Endometrium (tissue), 2 donors: ENCODE measurements around the gene ARGLU1.

ENCODE experiments used
- FAIRE-seq: peaks from 2 replicates; lab custom pipeline; 2012; peaks lifted over from hg19 to GRCh38; lab: Jason Lieb, UNC
- donor health status: control.
- donor health status: control.

ARGLU1 gene

DNA sequence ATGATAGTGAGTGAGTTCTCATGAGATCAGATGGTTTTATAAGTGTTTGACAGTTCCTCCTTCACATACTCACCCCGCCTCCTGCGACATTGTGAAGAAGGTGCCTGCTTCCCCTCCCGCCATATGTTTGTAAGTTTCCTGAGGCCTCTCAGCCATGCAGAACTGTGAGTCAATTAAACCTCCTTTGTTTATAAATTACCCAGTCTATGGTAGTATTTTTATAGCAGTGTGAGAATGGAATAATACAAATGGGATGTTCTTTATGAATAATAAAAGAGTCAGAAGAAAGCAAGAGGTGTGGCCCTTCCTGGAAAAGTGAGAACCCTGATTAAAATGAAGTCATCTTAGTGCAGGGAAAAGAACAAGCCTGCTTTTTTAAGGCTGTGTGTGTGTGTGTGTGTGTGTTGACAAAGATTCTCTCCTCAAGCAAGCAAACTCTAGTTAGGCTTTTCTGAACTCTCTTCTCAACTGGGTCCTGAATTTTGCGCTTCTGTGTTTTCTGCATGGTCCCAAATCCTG lies 18.8 kb upstream of the ARGLU1 start:
- FAIRE-seq: no peak

- no peak for FAIRE-seq
Observed at GRCh38 chr13:106581225-106581624, 13.3 kb upstream of the ARGLU1 start.

DNA sequence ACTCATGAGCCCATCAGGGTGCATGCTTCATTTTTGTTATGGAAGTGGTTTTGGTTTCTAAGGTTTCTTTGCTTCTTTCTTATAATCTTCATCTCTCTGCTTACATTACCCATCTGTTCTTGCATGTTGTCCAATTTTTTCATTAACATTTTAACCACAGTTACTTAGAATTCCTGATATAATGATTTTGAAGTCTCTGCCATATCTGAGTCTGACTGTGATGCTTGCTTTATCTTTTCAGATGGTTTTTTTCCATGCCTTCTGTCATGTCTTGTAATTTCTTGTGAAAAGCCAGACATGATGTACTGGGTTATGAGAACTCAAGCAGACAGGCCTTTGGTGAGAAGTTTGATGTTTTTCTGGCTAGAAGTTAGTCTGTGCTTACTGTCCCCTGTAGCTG lies 8.0 kb upstream of the ARGLU1 start:
- FAIRE-seq: no peak

GRCh38 chr13:106573868-106574267 lies 5.9 kb upstream of the ARGLU1 start:
- FAIRE-seq: no peak

DNA sequence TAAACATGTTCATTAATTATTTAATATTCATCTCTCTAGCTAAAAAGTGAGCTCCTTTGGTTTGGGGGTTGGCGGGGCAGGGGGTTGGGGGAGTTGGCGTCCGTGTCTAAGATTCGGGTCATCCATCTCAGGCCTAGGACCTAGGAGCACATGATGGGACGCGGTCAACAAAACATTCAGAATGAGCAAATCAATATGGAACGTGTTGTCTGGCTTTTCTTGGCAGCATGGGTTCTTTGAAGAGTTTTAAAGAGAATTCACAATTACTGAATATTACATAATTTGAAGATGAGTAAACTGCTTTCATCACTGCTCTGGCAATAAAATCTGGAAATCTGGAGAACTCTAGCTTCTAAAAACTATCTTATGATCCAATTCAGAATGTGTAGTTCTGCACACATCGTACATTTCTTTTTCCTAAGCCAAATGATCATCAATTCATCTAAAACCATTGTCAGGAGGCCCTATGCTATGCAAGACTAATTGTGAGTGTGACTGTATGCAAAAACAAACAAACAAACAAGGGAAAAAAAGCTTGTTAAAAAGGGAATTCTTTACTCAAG lies 5.4 kb upstream of the ARGLU1 start:
- peak; percentile 21 for FAIRE-seq

GRCh38 chr13:106570299-106570852 lies 2.4 kb upstream of the ARGLU1 start:
- FAIRE-seq: no peak

DNA sequence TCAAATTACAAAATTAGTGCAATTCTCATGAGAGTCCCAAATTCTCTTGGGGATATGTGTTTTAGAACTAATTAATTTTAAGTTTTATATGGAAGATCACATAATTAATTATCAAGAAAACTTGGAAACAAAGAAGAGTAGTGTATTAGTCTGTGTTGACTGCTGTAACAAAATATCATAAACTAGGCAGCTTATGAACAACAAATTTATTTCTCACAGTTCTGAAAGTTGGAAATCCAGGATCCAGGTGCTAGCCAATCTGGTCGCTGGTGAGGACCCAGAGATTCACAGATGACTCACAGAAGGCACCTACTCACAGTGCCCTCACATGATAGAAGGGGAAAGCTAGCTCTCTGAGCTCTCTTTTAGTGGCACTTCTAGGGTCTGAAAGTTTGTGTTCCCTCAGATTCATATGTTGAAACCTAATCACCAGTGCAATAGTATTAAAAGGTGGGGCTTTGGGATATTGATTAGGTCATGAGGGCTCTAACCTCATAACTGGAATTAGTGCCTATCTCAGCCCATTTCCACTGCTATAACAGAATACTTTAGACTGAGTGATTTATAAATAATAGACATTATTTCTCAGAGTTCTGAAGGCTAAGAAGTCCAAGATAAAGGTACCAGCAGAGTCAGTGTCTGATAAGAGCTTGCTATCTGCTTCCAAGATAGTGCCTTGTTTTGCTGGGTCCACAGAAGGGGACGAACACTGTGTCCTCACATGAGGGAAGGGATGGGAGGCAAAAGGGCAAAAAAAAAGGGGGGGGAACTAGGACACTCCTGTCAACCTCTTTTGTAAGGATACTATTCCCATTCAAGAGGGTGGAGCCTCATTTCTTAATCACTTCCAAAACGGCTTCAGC lies 1.5 kb upstream of the ARGLU1 start:
- FAIRE-seq: no peak

- FAIRE-seq: no peak
Observed at GRCh38 chr13:106568299-106569003, 514 bp upstream of the ARGLU1 start.

DNA sequence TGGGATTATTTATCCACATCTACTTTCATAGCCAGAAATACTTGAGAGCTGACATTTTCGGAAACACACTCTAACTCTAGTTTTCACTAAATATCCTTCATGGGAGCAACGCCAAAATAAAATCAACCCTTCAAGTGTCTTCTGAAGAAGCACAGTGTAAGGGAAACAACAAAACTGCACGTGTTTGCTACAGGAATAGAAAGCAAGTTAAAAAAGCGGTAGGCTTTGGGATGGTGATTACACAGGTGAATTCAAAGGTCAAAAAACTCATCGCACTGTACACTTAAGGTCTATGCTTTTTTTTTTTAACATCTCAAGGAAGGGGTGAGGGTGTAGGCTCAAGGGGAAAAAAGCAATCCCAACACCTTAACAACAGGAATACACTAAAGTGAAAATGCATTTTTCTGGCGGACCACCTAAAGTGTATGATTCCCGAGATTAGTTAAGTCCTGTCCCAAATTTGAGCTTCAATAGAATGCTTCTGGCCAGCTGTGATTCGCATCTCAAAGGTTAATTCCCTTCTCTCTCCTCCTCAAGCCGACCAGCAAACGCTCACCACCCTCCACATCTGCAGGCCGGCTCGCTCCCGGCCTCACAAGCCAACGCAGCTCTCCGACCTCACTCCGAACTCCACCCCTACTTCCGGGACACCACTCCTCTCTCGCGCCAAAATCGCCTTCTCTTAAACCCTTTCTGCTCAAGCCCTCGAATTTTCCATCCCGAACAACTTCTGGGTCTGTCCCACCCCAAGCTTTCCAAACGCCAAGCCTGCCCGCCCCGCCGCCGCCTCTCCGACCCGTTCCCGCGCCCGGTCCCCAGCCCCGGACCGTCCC lies 1.1 kb downstream of the ARGLU1 start:
- no peak for FAIRE-seq

DNA sequence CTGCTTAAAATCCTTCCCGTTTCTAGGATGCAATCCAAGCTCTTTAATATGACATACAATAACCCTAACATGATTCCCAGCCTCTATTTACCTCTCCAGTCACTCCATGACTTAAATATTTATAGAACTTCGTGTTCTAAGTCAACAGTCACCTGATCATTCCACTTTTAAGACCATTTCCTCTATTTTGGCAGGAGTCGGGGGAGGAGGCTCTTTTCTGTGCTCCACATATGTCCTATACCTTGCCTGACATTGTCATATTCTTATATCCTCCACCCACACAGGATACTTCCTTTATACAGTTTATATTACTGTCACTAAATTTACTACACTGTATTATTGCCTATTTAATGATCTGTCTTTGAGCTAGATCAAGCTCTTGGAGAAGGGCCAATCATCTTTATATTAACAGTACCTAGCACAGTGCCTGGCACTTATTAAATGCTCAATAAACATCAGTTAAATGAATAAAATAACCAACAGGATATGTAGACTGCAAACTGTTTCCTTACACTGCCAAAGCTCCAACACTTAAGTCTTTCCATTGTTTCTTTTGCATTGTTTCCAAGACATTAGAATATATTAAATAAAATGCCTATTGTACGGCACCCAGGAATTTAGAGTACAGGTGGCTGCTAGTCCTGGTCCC lies 2.7 kb downstream of the ARGLU1 start:
- no peak for FAIRE-seq

DNA sequence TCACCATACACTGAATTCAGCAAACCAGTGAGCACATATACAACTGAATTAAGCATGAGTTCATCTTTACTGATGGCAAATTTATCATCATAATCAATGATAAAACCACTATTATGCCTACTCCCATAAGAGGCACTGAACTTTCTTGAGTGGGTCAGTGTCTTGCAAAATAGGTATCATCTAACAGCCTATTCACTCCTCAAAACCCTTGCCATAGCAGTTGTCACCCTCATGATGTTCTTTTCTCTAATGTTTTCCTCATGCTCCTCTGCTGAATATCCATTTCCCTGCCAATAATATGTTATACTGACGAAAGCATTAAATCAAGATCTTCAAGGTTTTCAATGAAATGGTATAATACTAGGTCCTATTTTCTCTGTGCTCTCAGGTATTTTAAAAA lies 5.6 kb downstream of the ARGLU1 start:
- no peak for FAIRE-seq

GRCh38 chr13:106561551-106562170 lies 6.3 kb downstream of the ARGLU1 start:
- FAIRE-seq: no peak

DNA sequence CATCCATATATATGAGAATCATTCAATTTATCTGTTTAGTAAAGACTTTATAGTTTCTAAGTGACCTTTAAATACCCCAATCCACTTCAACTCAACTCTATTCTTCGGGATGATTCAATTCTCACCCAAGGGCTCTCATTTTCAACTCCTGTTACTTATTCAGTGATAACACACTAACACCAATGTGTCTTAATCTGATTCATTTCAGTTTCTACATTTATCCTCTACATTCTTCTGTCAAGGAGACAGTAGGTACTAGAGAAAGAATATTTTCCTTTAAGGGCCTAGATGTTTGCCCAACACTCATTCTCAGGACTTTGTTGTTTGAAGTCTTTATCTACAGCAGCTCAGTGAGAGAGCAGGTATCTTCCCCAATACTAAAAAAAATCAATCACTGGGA lies 7.1 kb downstream of the ARGLU1 start:
- no peak for FAIRE-seq

DNA sequence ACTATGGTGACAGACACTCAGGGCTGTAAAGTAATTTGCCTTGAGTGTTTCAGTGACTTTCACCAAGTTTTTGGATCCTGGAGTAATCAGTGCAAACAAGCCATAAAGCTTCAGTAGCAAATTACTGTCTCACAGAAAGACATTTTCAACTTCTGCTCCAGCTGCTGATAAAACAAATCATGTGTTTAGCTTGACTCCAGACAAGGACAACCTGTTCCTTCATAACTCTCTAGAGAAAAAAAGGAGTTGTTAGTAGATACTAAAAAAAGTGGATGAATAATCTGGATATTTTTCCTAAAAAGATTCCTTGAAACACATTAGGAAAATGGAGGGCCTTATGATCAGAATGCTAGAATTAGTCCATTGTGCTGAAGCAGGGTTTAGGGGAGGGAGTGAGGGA lies 9.4 kb downstream of the ARGLU1 start:
- FAIRE-seq: no peak

GRCh38 chr13:106555631-106556328 lies 12.2 kb downstream of the ARGLU1 start:
- no peak for FAIRE-seq

DNA sequence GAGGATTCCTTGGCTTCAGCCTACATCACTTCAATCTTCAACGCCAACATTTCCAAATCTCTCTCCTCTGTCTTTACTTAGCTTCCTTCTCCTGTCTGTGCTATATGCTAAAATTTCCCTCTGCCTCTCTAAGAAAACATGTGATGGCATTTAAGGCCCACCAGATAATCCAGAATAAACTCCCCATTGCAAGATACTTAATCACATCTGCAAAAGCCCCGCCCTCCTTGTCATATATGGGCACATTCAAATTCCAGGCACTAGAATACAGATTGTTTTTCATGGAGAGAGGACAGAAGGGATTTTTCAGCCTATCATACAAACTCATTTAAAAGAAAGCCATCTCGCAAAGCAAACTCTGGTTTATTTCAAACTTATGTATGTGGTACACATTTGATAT lies 16.2 kb downstream of the ARGLU1 start:
- FAIRE-seq: no peak

DNA sequence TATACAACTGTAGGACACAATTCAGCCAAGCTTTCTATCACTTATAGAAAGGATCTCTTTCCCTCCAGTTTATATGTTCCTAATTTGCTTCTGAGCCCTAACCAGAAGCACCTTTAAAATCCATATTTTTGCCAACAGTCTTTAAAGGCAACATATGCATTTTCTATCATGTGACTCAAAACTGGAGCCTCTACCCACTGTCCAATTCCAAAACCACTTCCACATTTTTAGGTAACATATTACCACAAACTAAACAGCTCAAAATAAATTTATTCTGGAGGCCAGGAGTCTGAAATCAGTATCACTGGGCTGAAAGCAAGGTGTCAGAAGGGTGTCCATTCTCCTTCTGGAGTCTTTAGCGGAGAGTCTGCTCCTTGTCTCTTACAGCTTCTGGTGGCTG lies 16.6 kb downstream of the ARGLU1 start:
- FAIRE-seq: no peak

GRCh38 chr13:106550570-106551135 lies 17.3 kb downstream of the ARGLU1 start:
- FAIRE-seq: no peak

DNA sequence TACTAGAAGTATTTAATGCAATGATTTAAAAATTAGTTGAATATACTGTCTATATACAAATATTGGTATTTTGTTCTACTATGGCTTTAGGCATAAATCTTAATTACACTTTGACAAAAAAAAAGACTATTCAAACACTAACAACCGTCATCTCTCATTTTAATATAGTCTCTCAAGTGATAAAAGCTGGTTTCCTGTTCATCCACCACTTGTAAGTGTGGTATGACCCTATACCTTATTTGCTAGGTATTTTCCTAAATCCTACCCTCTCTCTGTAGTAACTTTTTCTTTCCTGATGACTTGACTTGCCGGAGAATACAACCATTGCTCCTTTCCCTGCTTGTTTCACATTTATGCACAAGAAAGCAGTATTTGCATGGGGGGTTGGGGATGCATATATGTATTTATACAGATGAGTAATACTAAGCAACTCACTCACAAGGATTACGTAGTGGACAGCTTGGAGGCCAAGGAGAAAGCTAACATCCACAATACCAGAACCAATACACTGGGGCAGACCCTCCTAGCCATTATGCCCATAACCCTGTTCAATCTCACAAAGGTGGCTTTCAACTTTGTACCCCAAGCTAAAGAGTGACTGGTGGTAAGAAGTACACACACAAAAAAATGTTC lies 19.8 kb downstream of the ARGLU1 start:
- no peak for FAIRE-seq
